H1 (cell line): ENCODE measurements around the gene TDRD9. TPM values are rescaled to one million over a fixed set of nuclear protein-coding genes. Genes with fewer than 3 reads are reported as not detected.

Experiments
- GABPA ChIP-seq: IDR thresholded peaks from 2 replicates; pipeline ENCODE4 v1.6.1; 2011; ENCODE audit warnings: mild to moderate bottlenecking, low read length, moderate library complexity, borderline replicate concordance; ENCODE audit not compliant: insufficient read depth
- JUN ChIP-seq: IDR thresholded peaks from 2 replicates; pipeline ENCODE4 v1.6.1; 2011; ENCODE audit warnings: low read depth, mild to moderate bottlenecking, improper control_type of control experiment, low read length
- JUND ChIP-seq: IDR thresholded peaks from 2 replicates; pipeline ENCODE4 v1.6.1; 2011; ENCODE audit warnings: mild to moderate bottlenecking, improper control_type of control experiment, low read length
- KDM4A ChIP-seq: IDR thresholded peaks from one replicate; pipeline ENCODE4 v1.7.1; 2012; ENCODE audit warnings: low read depth, mild to moderate bottlenecking, moderate library complexity, low read length, inconsistent platforms; ENCODE audit not compliant: severe bottlenecking
- RBBP5 ChIP-seq: IDR thresholded peaks from 2 replicates; pipeline ENCODE4 v1.7.1; 2012; ENCODE audit warnings: low read depth, mild to moderate bottlenecking, inconsistent platforms, low read length, moderate library complexity, borderline replicate concordance
- SUZ12 ChIP-seq: fragments of 200-600 bp; sonication (generic); IDR thresholded peaks from 2 replicates; pipeline ENCODE4 v1.6.1; 2012; ENCODE audit warnings: mild to moderate bottlenecking, inconsistent platforms, low read length, moderate library complexity, mixed read lengths
- TCF12 ChIP-seq: IDR thresholded peaks from 2 replicates; pipeline ENCODE4 v1.6.1; 2011; ENCODE audit warnings: low read depth, mild to moderate bottlenecking, low read length
- USF2 ChIP-seq: IDR thresholded peaks from 2 replicates; pipeline ENCODE4 v1.6.1; 2011; ENCODE audit warnings: low read length, improper control_type of control experiment
- polyA plus RNA-seq, 7 experiments: library from polyadenylated mRNA; depleted of rRNA in 3 of 7; stranded (reverse) in 5 of 7; unstranded in 2 of 7; fragments of >200 nt in 5 of 7; fragments of 200-250 nt in 2 of 7; gene quantifications; 1 replicate in 5 of 7; 2 replicates in 1 of 7; 4 replicates in 1 of 7; pipeline versions ENCODE4 v1.2.1 to v1.2.3, GENCODE V29; 2011 to 2013; ENCODE audit warnings: missing spikeins in 2 of 7, mixed read lengths in 2 of 7
- total RNA-seq: library from RNA; stranded (reverse); fragmentation: NEBNext Ultra II Directional; extraction: Animal tissue kit (Norgen Biotek cat#: 25700); gene quantifications from 2 replicates; pipeline ENCODE4 v1.2.1, GENCODE V29; 2021

The TDRD9 gene
- total and polyA plus RNA-seq, 2 of the 8 experiments (the other 6 are each of a cell fraction or from before 2014, with no cell fraction given): not detected

DNA sequence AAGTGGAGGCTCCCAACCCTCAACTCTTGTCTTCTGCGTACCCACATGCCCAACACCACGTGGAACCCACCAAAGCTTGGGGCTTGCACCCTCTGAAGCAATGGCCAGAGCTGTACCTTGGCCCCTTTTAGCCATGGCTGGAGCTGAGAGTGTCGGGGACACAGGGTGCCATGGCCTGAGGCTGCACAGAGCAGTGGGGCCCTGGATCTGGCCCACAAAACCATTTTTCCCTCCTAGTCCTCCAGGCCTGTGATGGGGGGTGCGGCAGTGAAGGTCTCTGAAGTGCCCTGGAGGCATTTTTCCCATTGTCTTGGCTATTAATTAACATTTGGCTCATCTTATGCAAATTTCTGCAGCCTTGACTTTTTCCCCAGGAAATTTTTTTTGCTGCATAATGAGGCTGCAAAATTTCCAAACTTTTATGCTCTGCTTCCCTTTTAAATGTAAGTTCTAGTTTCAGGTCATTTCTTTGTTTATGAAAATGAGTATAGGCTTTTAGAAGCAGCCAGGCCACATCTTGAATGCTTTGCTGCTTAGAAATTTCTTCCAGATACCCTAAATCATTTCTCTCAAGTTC, 138.6 kb downstream of the TDRD9 start (continued):
- no peak for TF ChIP-seq TCF12
- TF ChIP-seq SUZ12: no peak
- TF ChIP-seq JUND: no peak
- no peak for TF ChIP-seq RBBP5
- TF ChIP-seq JUN: no peak
- TF ChIP-seq KDM4A: no peak
- no peak for TF ChIP-seq USF2
- no peak for TF ChIP-seq GABPA
